ENCODE data around the gene TIMMDC1. TPM values are rescaled to one million over a fixed set of nuclear protein-coding genes. Genes with fewer than 3 reads are reported as not detected.

Gene TIMMDC1, protein sequence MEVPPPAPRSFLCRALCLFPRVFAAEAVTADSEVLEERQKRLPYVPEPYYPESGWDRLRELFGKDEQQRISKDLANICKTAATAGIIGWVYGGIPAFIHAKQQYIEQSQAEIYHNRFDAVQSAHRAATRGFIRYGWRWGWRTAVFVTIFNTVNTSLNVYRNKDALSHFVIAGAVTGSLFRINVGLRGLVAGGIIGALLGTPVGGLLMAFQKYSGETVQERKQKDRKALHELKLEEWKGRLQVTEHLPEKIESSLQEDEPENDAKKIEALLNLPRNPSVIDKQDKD
- 59.7 to 104 TPM (median 74.4 TPM) in 5 replicates for total RNA-seq (2022; extraction: Qiagen RNA extraction; ENCODE audit: low read depth)

DNA sequence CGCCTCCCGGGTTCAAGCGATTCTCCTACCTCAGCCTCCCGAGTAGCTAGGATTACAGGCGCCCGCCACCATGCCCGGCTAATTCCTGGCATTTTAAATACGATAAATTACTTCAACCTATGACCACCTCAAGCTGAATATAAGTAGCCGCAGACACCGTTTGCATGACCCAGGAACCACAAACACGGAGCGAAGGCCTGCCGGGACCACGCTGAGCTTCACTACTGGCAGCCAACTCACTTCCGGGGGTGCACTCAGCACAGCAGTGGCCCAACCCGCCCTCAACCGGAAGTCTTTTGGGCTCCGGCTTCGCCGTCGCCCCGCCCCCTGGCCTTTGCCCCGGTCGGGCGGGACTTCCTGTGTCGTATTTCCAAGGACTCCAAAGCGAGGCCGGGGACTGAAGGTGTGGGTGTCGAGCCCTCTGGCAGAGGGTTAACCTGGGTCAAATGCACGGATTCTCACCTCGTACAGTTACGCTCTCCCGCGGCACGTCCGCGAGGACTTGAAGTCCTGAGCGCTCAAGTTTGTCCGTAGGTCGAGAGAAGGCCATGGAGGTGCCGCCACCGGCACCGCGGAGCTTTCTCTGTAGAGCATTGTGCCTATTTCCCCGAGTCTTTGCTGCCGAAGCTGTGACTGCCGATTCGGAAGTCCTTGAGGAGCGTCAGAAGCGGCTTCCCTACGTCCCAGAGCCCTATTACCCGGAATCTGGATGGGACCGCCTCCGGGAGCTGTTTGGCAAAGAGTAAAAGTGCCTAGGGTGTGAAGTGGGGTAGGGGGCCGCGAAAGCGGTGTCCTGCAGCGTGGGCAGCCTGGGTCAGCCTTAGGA lies at the start of gene TIMMDC1:
TSS of gene TIMMDC1 (plus strand) at position 362 of the 826 bp plus-strand sequence. CDS start at position 549, 187 bp downstream.

DNA sequence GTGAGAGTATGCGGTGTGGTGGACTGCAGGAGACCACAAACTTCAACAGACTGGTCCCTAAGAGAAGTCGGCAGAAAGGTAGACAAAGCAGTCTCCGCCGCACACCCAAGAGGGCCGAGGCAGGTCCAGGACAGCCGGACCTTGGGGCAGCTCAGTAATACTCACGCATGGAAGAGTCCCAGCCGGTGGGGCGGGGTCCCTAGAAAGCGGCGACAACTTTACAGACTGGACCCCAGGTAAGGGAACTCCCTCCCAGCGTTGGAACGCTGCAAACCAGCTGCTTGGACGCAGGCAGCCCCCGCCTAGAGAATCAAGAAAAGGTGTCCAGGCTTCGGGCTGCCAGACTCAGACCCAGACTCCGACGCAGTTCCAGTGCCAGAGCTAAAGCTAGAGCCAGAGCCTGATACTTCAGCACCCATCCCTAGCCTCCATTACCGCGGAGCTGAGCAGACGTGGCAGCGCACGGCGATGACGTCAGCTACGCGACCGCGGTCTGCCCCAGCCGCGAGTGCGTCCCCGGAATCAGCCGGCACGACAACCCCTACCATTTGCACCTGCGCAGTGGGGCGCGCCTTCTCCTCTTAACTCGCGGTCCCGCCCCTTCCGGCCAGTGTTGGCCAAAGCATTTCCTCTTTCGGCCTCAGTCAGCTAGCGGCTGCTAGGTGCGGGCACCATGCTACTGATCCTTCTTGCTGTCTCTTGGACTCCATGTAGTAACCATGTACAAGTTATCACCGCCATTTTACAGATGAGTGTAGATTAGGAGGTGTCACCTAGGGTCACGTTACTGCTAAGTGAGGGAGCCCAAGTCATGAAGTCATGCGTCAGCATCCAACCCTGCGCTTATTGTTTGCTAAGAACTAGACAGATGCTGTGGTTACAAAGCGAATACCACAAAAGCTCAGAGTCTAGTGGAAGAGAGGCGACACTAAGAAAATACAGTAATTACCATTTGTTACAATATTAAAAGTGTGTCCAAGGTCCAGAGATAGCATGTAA lies 34.9 kb upstream of the TIMMDC1 start, which contains the start of gene TMEM39A:
TSS of gene TMEM39A (minus strand) at position 445 of the 999 bp plus-strand sequence. CDS start 1,541 bp downstream, outside the sequence.

DNA sequence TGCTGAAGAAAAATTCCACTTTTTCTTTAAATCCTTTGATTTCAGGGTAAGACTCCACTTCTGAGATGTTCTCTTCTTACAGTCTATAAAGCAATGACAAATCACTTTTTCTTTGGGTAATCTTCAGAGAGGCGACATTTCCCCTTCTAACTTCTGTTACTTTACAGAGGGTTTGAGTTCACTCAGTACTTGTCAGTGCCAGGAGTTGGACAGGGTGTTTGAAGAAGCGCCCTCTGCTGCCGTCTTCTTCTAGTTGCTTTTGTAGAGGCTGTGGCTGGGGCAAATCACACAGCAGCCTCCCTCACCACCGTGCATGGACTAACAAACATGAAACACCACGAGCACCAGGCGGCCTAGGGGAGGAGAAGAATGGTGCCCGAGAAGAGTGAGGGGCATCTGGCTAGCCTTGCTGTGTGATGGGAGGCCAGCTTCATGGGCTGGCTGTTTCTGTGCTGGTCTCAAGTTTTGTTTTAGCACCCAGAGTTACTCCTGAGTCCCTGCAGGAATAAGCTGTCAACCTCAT lies 61.2 kb downstream of the TIMMDC1 start, which contains the start of gene CD80:
TSS of gene CD80 (minus strand) at position 174 of the 523 bp plus-strand sequence. CDS start 1,886 bp downstream, outside the sequence.

Other genes starting within 250 kb of the TIMMDC1 start
- 0.88 to 2.0 TPM (median 1.7 TPM) in 5 replicates for gene ARHGAP31, start 204.2 kb upstream of the TIMMDC1 start, total RNA-seq (2022; extraction: Qiagen RNA extraction; ENCODE audit: low read depth)
- gene TMEM39A, start 34.9 kb upstream of the TIMMDC1 start, total RNA-seq (2022; extraction: Qiagen RNA extraction; ENCODE audit: low read depth) = 25.9 to 27.6 TPM (median 26.5 TPM) in 5 replicates
- gene POGLUT1, start 29.6 kb upstream of the TIMMDC1 start, total RNA-seq (2022; extraction: Qiagen RNA extraction; ENCODE audit: low read depth) = 8.2 to 10.2 TPM (median 9.0 TPM) in 5 replicates
- not detected in 5 replicates for gene CD80, start 61.1 kb downstream of the TIMMDC1 start, total RNA-seq (2022; extraction: Qiagen RNA extraction; ENCODE audit: low read depth)
- 1.9 to 2.6 TPM (median 2.6 TPM) in 5 replicates for gene ADPRH, start 80.9 kb downstream of the TIMMDC1 start, total RNA-seq (2022; extraction: Qiagen RNA extraction; ENCODE audit: low read depth)
- gene PLA1A, start 99.3 kb downstream of the TIMMDC1 start, total RNA-seq (2022; extraction: Qiagen RNA extraction; ENCODE audit: low read depth) = 0.27 to 0.52 TPM (median 0.38 TPM) in 5 replicates
- 0.11 to 1.3 TPM (median 0.24 TPM) in 5 replicates for gene POPDC2, start 162.0 kb downstream of the TIMMDC1 start, total RNA-seq (2022; extraction: Qiagen RNA extraction; ENCODE audit: low read depth)
- gene COX17, start 178.9 kb downstream of the TIMMDC1 start, total RNA-seq (2022; extraction: Qiagen RNA extraction; ENCODE audit: low read depth) = 96.0 to 137 TPM (median 103 TPM) in 5 replicates
- gene CFAP91, start 204.5 kb downstream of the TIMMDC1 start, total RNA-seq (2022; extraction: Qiagen RNA extraction; ENCODE audit: low read depth) = 0.15 to 0.35 TPM (median 0.31 TPM) in 5 replicates

Measured in A549 treated with RU486 at 1 μM for 4 hours (cell line).